Natural killer cell treated with Interleukin-12 subunit alpha and Interleukin-12 subunit beta and Interleukin-15 and Interleukin-18, amount 100 ng/mL, for 72 hours (primary cell): Measurements from ENCODE around the gene CATSPERZ. TPM values are rescaled to one million over a fixed set of nuclear protein-coding genes. Genes with fewer than 3 reads are reported as not detected.
"Not testable (repeated sequence)": the region's sequence is repeated elsewhere in the genome, so short reads cannot be mapped to it uniquely, and the experiment has no call there.

Experiments used
- ATAC-seq, 2 donors: fragments of 150-1000 bp; cut with Tn5 transposase in 1 of 2; sonication (Bioruptor Pico), chemical (Tn5 transposase) in 1 of 2; 2 replicates each; pipeline ENCODE4 v1.10.0; 2021
- DNase-seq: peaks from one replicate; pipeline ENCODE4 v3.0.0; 2022; ENCODE audit warnings: low spot score
- H3K27ac Mint-ChIP-seq, 2 donors: 1 replicate in 1 of 2; 2 replicates in 1 of 2; pipeline ENCODE4 v1.8.0; 2022; ENCODE audit warnings: mixed read lengths in 2 of 2, mild to moderate bottlenecking in 1 of 2, moderate library complexity in 1 of 2
- H3K27me3 Mint-ChIP-seq, 2 donors: 1 replicate in 1 of 2; 2 replicates in 1 of 2; pipeline ENCODE4 v1.8.0; 2022; ENCODE audit warnings: mixed read lengths in 2 of 2
- H3K36me3 Mint-ChIP-seq: one replicate; pipeline ENCODE4 v1.8.0; 2022; ENCODE audit warnings: mixed read lengths
- H3K4me1 Mint-ChIP-seq, 2 donors: 1 replicate in 1 of 2; 2 replicates in 1 of 2; pipeline ENCODE4 v1.8.0; 2022; ENCODE audit warnings: low read depth in 2 of 2, mixed read lengths in 2 of 2, mild to moderate bottlenecking in 1 of 2
- H3K4me3 Mint-ChIP-seq: one replicate; pipeline ENCODE4 v1.8.0; 2022; ENCODE audit warnings: mixed read lengths
- H3K9me3 Mint-ChIP-seq: 2 replicates; pipeline ENCODE4 v1.8.0; 2022; ENCODE audit warnings: mixed read lengths
- total RNA-seq, 2 donors: library from RNA; stranded (reverse); gene quantifications; one replicate each; pipeline ENCODE4 v1.2.3, GENCODE V29; 2022

The CATSPERZ gene
- total RNA-seq, 2 donors from 2014 or later = not detected

GRCh38 chr11:64321026-64321425, 20.9 kb downstream of the CATSPERZ start:
- peaks cover 39 to 42% of the 10 kb centered on the region in 2 donors for H3K4me1 Mint-ChIP-seq
- DNase-seq = no peak
- peak overlapping the region; percentile 93 to 97 for H3K27ac Mint-ChIP-seq
- ATAC-seq = no peak
- no peaks in the 10 kb centered on the region for H3K9me3 Mint-ChIP-seq
- no peaks in the 10 kb centered on the region for H3K36me3 Mint-ChIP-seq
- no peaks in the 10 kb centered on the region for H3K27me3 Mint-ChIP-seq
- H3K4me3 Mint-ChIP-seq = no peak overlapping the region

GRCh38 chr11:64321533-64321932, 21.4 kb downstream of the CATSPERZ start:
- Mint-ChIP-seq H3K27me3 (no peaks in the 10 kb centered on the region), H3K4me3 (no peak overlapping the region), H3K27ac (peak overlapping the region in 1 of 2 donors; percentile 93)

GRCh38 chr11:64322925-64323260, 22.7 kb downstream of the CATSPERZ start:
- Mint-ChIP-seq H3K36me3 (no peaks in the 10 kb centered on the region), H3K9me3 (no peaks in the 10 kb centered on the region), H3K4me1 (peaks cover 23 to 28% of the 10 kb centered on the region in 2 donors), H3K27ac (no peak overlapping the region), H3K27me3 (no peaks in the 10 kb centered on the region), H3K4me3 (no peak overlapping the region)
- ATAC-seq = no peak
- DNase-seq = no peak

More at GRCh38 chr11:64321533-64321932, 21.4 kb downstream of the CATSPERZ start:
- H3K4me1 Mint-ChIP-seq = peaks cover 37 to 39% of the 10 kb centered on the region in 2 donors
- ATAC-seq (no peak), DNase-seq (no peak)
- no peaks in the 10 kb centered on the region for H3K36me3 Mint-ChIP-seq
- no peaks in the 10 kb centered on the region for H3K9me3 Mint-ChIP-seq

- Mint-ChIP-seq H3K4me1 (peaks cover 20 to 24% of the 10 kb centered on the region in 2 donors), H3K27ac (no peak overlapping the region), H3K4me3 (no peak overlapping the region), H3K9me3 (no peaks in the 10 kb centered on the region), H3K36me3 (no peaks in the 10 kb centered on the region), H3K27me3 (no peaks in the 10 kb centered on the region)
- ATAC-seq = no peak
- DNase-seq = no peak
Observed at GRCh38 chr11:64323373-64323772, 23.2 kb downstream of the CATSPERZ start.

GRCh38 chr11:64323984-64324383, 23.8 kb downstream of the CATSPERZ start:
- not testable (repeated sequence) for DNase-seq, H3K9me3 Mint-ChIP-seq, H3K27ac Mint-ChIP-seq, H3K36me3 Mint-ChIP-seq, H3K27me3 Mint-ChIP-seq, H3K4me3 Mint-ChIP-seq, ATAC-seq
- H3K4me1 Mint-ChIP-seq = peaks cover 16 to 22% of the 10 kb centered on the region in 2 donors

GRCh38 chr11:64324692-64325469, 24.7 kb downstream of the CATSPERZ start:
- H3K4me3 Mint-ChIP-seq = no peak overlapping the region
- H3K27me3 Mint-ChIP-seq = no peaks in the 10 kb centered on the region
- no peak overlapping the region for H3K27ac Mint-ChIP-seq
- H3K4me1 Mint-ChIP-seq = peaks cover 10 to 13% of the 10 kb centered on the region in 2 donors
- DNase-seq = no peak
- no peaks in the 10 kb centered on the region for H3K36me3 Mint-ChIP-seq
- ATAC-seq = no peak
- no peaks in the 10 kb centered on the region for H3K9me3 Mint-ChIP-seq

GRCh38 chr11:64327375-64327774, 27.2 kb downstream of the CATSPERZ start:
- Mint-ChIP-seq H3K4me1 (peaks cover 8 to 18% of the 10 kb centered on the region in 2 donors), H3K27me3 (no peaks in the 10 kb centered on the region), H3K9me3 (no peaks in the 10 kb centered on the region), H3K27ac (no peak overlapping the region), H3K4me3 (no peak overlapping the region), H3K36me3 (no peaks in the 10 kb centered on the region)
- no peak for ATAC-seq
- DNase-seq = no peak

- Mint-ChIP-seq H3K27ac (peak overlapping the region in 1 of 2 donors; percentile 13), H3K27me3 (no peaks in the 10 kb centered on the region), H3K9me3 (no peaks in the 10 kb centered on the region), H3K4me1 (peaks cover 8 to 18% of the 10 kb centered on the region in 2 donors), H3K36me3 (no peaks in the 10 kb centered on the region), H3K4me3 (no peak overlapping the region)
- ATAC-seq (no peak), DNase-seq (no peak)
Observed at GRCh38 chr11:64327993-64328392, 27.8 kb downstream of the CATSPERZ start.

- H3K4me1 Mint-ChIP-seq = peaks cover 17 to 24% of the 10 kb centered on the region in 2 donors
Observed at GRCh38 chr11:64330888-64331287, 30.7 kb downstream of the CATSPERZ start.

GRCh38 chr11:64331569-64332371, 31.6 kb downstream of the CATSPERZ start:
- Mint-ChIP-seq H3K4me1 (peaks cover 17 to 24% of the 10 kb centered on the region in 2 donors), H3K27ac (peak overlapping the region; percentile 75 to 79), H3K9me3 (no peaks in the 10 kb centered on the region), H3K36me3 (no peaks in the 10 kb centered on the region), H3K4me3 (peak overlapping the region; percentile 68), H3K27me3 (no peaks in the 10 kb centered on the region)
- ATAC-seq (peak; percentile 96 to 97), DNase-seq (peak; percentile 95)

More at GRCh38 chr11:64330888-64331287, 30.7 kb downstream of the CATSPERZ start:
- Mint-ChIP-seq H3K27me3 (no peaks in the 10 kb centered on the region), H3K27ac (peak overlapping the region; percentile 75 to 79), H3K9me3 (no peaks in the 10 kb centered on the region), H3K36me3 (no peaks in the 10 kb centered on the region), H3K4me3 (peak overlapping the region; percentile 68)
- no peak for DNase-seq
- ATAC-seq = no peak

- Mint-ChIP-seq H3K36me3 (no peaks in the 10 kb centered on the region), H3K4me1 (peaks cover 28% of the 10 kb centered on the region in 2 donors), H3K27me3 (no peaks in the 10 kb centered on the region), H3K4me3 (no peak overlapping the region), H3K9me3 (no peaks in the 10 kb centered on the region), H3K27ac (peak overlapping the region in 1 of 2 donors; percentile 62)
- DNase-seq = no peak
- ATAC-seq = no peak
Observed at GRCh38 chr11:64333556-64333955, 33.4 kb downstream of the CATSPERZ start.

GRCh38 chr11:64334764-64335735, 34.9 kb downstream of the CATSPERZ start:
- Mint-ChIP-seq H3K36me3 (no peaks in the 10 kb centered on the region), H3K4me3 (peak overlapping the region; percentile 40), H3K27me3 (no peaks in the 10 kb centered on the region), H3K4me1 (peaks cover 40% of the 10 kb centered on the region in 2 donors), H3K9me3 (no peaks in the 10 kb centered on the region), H3K27ac (peak overlapping the region; percentile 61 to 79)
- peak; percentile 67 to 76 for ATAC-seq
- DNase-seq = peak; percentile 75

GRCh38 chr11:64337538-64338249, 37.5 kb downstream of the CATSPERZ start:
- DNase-seq = no peak
- no peaks in the 10 kb centered on the region for H3K36me3 Mint-ChIP-seq
- peaks cover 36 to 40% of the 10 kb centered on the region in 2 donors for H3K4me1 Mint-ChIP-seq
- ATAC-seq = no peak
- H3K27me3 Mint-ChIP-seq = no peaks in the 10 kb centered on the region
- H3K4me3 Mint-ChIP-seq = peak overlapping the region; percentile 32
- H3K9me3 Mint-ChIP-seq = no peaks in the 10 kb centered on the region
- H3K27ac Mint-ChIP-seq = peak overlapping the region; percentile 92 to 97
